Body of pancreas (tissue), 4 donors: ENCODE data around the gene USP7.

ENCODE experiments used
- CTCF ChIP-seq, 7 experiments: fragments of 450-650 bp in 4 of 7; fragments of 200-600 bp in 3 of 7; sonication (generic) in 3 of 7; IDR thresholded peaks; one replicate each; pipeline ENCODE4 v1.5.1; 2016 to 2019; ENCODE audit warnings: antibody characterized with exemption in 7 of 7
- POLR2A ChIP-seq, 3 donors: fragments of 450-650 bp; IDR thresholded peaks; one replicate each; pipeline ENCODE4 v1.6.1; 2016; ENCODE audit warnings: antibody characterized with exemption in 3 of 3, mild to moderate bottlenecking in 2 of 3

- TF ChIP-seq CTCF (IDR thresholded peaks at IDR 0.05) (no peak), POLR2A (IDR thresholded peaks at IDR 0.05) (no peak)
Observed at GRCh38 chr16:8959921-8960787, 3.6 kb downstream of the USP7 start.
